HG02870 (cell line): ENCODE data around the gene SPEM1.

Experiments used
- ATAC-seq: cut with Tn5 transposase; IDR thresholded peaks from one replicate; pipeline ENCODE4 v1.9.1; 2021; ENCODE audit warnings: mild to moderate bottlenecking, moderate library complexity; ENCODE audit not compliant: unreplicated experiment

SPEM1 gene, protein sequence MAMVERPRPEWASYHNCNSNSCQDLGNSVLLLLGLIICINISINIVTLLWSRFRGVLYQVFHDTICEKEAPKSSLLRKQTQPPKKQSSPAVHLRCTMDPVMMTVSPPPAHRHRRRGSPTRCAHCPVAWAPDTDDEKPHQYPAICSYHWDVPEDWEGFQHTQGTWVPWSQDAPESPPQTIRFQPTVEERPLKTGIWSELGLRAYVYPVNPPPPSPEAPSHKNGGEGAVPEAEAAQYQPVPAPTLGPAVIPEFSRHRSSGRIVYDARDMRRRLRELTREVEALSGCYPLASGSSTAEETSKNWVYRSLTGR

DNA sequence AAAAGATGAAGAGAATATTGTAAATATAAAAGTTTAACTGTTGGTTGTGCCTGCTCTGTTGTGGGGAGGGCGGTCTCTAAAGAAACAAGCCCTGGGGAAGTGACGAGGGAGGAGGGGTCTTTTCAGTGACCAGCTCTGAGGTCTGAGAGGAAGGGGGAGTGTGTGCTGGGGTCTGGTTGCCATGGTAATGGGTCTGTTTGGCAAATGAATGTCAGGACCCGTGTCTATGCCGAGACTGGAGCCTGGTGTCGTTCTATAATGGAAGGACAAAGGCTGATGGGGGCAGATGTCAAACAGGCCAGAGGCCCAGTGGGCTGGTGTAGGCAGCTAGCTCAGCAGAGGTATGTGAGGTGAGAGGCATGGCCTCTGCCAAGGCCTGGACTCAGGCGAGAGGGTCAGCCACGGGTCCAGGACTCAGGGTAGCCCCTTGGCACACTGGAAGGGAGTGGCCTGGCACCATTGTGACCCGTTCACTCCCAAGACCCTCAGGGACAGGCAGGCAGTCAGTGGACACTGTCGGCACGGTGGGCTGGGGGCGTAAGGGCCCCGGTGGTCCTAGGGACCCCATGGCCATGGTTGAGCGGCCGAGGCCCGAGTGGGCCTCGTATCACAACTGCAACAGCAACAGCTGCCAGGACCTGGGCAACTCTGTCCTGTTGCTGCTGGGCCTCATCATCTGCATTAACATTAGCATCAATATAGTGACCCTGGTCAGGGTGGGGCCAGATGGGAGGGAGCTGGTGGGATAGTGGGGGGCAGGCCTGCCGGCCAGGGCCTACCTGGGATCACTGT, at the start of gene SPEM1:
TSS of gene SPEM1 (plus strand) at position 506 of the 792 bp plus-strand sequence. CDS start at position 567, 61 bp downstream.
- no peak for ATAC-seq

DNA sequence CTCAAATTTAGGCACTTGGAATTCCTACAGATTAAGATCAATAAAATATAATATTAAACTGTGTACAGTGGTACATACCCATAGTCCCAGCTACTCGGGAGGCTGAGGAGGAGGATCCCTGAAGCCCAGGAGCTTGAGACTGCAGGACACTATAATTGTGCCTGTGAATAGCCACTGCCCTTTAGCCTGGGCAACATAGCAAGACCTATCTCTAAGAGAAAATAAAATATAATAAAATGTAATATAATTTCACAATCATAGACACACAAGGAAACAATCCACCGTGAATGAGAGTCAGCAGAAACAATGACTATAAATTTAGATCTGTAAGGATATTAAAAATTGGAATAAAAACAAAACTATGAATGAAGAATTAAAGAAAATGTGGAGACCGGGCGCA, 49.3 kb upstream of the SPEM1 start:
- ATAC-seq, result no peak

DNA sequence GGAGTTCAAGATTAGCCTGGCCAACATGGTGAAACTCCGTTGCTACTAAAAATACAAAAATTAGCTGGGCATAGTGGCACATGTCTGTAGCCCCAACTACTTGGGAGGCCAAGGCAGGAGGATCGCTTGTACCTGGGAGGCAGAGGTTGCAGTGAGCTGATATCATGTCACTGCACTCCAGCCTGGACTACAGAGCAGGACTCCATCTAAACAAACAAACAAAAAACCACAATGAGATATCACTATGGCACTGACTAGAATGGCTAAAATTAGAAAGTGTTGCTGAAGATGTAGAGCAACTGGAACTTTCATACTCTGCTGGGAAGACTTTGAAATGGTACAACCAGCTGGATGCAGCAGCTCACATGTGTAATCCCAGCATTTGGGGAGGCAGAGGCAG, 45.8 kb upstream of the SPEM1 start:
- ATAC-seq, result no peak

DNA sequence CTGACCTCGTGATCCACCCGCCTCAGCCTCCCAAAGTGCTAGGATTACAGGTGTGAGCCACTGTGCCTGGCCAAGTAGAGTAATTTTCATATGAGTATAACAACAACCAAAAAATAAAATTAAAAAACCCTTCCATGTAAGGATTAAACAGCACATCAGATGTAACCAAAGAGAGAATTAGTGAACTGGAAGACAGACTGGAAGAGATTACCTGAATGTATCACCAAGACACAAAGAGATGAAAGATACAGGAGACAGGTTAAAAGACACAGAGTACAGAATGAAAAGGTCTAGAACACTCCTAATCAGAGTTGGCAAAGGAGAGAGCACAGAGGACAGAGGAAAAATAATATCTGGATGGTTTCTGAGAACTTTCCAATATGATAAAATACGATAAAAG, 41.0 kb upstream of the SPEM1 start:
- ATAC-seq, result no peak

DNA sequence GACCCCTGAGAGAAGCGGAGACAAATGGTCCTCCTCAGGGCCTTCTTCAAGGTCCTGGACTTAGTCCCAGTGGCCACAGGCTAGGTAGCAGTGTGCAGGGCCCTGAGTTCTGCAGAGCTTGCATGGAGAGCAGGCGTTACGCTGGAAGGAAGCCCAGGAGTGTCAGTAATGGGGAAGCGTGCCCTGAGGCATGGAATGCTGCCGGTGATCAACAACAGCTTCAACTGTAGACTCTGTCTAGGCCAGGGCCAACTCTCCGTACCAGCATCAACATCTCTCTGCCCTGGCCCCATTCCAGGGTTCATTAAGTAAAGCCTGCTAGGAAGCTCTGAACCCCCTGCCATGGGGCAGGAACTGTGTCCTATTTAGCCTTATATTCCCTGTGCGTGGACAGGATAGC, 39.8 kb upstream of the SPEM1 start:
- ATAC-seq, result no peak

DNA sequence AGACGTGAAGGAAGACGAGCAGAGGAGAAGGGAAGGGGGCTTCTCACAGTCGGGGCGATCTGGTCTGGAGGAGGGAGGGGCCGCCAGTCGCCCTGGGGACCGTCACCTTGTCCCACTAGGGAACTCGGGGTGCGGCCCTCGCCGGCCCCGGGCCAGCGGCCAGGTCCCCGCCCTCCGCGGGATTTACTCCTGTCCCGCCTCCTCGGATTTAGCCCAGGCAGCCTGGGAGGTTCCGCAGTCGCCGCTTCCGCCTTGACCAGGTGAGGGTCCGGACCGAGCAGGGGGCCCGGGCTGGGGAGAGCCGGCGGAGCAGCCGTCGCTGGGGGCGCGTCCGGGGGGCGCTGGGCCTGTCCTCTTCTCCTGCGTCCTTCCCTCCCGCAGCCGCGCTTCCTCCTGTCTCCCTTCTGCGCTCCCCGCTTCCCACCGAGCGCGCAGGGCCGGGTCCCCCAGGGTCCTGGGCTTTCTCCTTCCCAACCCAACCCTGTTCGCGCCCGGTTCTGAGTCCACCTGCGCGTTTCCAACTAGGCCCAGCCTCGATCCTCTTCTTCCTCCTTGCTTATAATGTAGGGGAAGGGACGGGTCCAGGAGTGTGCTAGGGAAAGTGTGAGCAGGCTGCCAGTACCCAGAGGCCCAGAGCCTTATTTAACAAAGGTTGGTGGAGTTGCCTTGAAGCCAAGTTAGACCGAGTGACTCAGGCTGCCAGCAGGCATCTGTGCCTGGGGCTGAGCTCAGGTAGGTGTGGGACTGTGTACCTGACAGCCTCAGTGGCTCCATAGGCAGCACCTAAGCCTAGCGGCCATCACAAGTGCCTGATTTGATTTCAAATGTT, 39.1 kb upstream of the SPEM1 start, which contains the start of gene TNK1:
TSS of gene TNK1 (plus strand) at position 235 of the 829 bp plus-strand sequence. CDS start 1,838 bp downstream, outside the sequence.
- no peak for ATAC-seq

DNA sequence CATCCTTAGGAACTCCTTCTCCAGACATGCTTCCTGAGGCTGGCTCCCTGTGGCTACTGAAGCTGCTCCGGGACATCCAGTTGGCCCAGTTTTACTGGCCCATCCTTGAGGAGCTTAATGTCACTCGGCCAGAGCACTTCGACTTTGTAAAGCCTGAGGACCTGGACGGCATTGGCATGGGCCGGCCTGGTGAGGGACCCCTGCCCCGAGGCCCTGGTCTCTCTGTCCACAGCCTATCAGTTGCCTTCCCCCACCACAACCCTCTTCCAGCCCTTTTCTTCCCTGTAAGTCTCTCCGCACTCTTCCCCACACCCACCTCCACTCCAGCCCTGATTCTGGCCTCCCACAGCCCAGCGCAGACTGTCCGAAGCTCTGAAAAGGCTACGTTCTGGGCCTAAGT, 37.2 kb upstream of the SPEM1 start:
- ATAC-seq, result no peak

DNA sequence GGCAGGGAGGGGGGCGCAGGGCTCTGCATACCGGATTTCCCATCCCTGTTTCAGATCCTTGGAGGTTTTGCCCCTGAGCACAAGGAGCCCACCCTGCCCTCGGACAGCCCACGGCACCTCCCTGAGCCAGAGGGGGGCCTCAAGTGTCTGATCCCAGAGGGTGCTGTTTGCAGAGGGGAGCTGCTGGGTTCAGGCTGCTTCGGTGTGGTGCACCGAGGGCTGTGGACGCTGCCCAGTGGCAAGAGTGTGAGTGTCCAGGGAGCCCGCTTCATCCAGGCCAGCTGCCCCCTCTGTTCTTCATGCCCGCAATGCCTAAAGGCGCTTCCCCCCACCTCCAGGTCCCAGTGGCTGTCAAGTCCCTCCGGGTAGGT, 36.8 kb upstream of the SPEM1 start:
- no peak for ATAC-seq

DNA sequence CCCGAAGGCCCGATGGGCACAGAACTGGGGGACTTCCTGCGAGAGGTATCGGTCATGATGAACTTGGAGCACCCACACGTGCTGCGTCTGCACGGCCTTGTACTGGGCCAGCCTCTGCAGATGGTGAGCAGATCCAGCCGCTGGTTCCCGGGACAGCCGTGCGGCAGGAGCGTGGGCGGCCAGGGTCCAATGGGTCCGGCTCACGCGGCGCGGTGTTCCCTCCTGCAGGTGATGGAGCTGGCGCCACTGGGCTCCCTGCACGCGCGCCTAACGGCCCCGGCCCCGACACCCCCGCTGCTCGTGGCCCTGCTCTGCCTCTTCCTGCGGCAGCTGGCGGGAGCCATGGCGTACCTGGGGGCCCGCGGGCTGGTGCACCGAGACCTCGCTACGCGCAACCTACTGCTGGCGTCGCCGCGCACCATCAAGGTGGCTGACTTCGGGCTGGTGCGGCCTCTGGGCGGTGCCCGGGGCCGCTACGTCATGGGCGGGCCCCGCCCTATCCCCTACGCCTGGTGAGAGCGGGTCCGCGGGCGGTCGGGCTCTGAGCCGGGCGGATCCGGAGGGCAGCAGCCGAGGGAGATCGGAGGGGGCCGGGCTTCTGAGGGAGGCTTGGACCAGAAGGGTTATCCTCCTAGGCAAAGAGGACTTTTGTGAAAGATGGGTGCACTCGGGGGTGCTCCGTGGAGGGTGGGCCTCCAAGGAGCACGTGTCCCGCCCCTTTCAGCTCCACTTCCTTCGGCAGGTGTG, 36.2 kb upstream of the SPEM1 start:
- no peak for ATAC-seq

DNA sequence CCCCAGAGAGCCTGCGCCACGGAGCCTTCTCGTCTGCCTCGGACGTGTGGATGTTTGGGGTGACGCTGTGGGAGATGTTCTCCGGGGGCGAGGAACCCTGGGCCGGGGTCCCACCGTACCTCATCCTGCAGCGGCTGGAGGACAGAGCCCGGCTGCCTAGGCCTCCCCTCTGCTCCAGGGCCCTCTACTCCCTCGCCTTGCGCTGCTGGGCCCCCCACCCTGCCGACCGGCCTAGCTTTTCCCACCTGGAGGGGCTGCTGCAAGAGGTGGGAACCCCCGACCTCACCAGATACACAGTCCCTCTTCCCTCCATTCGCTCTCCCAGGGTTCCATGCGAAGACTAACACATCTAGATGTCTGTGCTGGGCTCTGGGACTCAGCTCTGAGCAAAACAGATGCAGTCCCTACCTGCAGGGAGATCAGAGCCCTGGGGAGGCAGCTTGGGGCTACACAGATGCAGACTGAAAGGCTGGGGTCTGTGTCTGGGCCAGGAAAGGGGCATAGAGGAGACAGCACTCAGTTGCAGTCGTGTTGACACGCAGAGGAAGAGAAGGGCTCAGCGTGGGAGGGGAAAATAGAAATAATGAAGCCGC, 35.5 kb upstream of the SPEM1 start:
- no peak for ATAC-seq

DNA sequence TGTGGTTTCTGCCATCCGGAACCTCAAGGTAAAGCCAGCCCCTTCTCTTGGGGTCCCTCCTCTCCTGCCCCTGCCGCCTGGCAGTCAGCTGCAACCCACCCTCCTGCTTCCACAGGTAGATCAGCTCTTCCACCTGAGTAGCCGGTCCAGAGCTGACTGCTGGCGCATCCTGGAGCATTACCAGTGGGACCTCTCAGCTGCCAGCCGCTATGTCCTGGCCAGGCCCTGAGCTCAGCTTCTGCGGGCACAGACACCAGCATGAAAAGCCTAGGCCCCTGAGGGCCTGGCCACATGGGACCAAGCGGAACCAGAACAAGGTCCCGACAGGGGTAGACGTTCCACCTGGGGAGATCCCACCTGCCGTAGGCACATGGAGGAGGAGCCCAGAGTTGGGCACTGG, 31.3 kb upstream of the SPEM1 start:
- ATAC-seq, result no peak

DNA sequence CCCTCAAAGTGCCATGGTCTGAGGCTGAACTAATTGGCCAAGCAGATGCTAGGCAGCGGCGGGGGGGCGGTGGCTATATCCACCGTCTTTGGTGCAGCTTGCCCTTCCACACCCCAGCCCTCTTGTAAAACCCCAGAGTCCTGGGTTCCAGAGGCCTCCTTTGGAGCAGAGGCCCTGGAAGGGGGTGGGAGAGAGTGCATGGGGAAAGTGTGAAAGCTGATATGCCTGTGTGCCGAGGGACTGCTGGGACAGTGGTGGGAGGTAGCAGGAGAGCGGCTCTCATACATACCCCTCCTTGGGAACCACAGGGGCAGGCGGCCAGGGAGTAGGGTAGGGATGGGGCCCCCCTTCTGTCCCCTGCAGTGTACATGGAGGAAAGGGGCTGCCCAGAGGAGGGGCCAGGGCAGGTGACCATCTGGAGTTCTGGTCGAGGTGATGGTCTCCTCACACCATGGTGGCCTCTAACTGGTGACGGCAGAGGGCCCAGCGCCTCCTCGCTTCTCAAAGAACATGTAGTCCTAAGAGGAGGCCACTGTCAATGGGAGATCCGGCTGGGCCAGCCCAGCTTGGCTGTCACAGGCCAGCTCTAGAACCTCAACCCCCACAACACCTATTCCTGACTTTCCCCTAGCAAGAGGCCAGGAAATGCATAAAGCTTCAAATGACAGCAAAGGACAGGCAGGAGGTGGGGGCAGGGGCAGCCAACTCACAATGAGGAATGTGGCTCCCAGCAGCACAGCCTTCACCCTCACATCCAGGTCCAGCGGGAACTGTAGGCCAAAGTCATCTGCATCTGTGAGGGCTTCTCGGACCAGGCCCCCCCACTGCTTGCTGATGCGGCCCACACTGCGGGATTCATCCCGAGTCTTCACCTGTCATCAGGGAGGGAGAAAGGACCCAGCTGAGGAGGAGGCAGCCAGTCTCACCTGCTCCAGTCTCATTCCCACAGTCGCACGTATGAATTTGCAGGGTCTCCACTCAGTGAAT, 29.9 kb upstream of the SPEM1 start:
- no peak for ATAC-seq

DNA sequence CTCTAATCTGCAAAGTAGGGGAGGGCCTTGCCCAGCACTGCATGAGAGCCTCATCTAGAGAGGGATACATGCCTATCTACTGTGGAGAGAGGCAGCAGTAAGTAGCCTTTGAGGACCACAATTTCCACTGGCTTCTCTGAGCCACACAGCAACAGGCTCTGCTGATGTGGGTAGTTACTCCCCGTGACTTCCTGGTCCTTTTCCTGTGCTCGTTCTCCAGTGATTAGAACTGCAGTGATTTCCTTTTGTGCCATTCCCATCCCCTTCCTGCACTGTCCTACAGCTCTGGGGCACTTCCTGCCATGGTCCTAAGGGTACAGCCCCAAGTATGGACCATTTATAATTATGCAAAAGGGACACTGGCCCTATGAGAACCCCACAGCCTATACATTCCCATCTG, 28.8 kb upstream of the SPEM1 start:
- no peak for ATAC-seq

DNA sequence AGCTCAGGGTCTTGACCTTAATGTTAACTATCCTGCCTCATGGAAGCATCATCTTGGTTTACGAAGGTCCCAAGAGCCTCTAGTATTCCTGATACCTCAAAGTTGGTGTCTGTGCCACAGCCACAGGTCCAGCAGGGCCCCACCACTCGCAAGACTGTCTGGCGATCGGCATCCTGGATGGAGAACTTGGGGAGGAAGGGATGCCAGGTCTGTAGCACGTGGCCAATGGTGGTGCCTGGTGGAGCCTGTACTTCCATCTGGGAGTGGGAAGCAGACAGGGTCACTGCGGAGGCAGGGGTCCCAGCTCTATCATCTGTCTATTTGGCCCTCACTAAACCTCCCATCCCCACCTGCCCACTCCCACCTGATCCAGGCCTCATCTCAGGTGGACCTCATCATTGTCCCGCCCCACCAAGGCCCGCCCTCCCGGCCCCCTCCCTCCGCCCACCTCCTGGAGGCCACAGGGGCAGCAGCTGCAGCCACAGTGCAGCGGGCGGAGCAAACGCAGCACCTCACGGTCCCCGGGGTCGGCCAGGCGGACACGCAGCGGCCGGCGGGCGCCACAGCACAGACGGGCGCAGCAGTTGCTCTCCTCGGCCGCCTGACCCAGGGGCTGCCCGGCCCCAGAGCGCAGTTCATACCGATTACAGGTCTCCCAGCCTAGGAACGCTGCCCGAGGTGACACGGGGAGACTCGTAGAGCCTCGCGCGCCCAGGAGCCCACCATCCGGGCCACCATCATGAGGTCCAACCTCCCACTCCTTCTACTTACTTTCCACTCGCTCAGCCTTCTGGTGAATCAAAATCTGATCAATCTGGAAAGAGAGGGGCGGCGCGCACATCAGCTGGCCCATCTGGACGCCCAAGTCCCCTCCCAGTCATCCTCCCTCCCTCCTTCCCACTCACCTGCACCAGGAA, 27.2 kb upstream of the SPEM1 start:
- ATAC-seq, result no peak

DNA sequence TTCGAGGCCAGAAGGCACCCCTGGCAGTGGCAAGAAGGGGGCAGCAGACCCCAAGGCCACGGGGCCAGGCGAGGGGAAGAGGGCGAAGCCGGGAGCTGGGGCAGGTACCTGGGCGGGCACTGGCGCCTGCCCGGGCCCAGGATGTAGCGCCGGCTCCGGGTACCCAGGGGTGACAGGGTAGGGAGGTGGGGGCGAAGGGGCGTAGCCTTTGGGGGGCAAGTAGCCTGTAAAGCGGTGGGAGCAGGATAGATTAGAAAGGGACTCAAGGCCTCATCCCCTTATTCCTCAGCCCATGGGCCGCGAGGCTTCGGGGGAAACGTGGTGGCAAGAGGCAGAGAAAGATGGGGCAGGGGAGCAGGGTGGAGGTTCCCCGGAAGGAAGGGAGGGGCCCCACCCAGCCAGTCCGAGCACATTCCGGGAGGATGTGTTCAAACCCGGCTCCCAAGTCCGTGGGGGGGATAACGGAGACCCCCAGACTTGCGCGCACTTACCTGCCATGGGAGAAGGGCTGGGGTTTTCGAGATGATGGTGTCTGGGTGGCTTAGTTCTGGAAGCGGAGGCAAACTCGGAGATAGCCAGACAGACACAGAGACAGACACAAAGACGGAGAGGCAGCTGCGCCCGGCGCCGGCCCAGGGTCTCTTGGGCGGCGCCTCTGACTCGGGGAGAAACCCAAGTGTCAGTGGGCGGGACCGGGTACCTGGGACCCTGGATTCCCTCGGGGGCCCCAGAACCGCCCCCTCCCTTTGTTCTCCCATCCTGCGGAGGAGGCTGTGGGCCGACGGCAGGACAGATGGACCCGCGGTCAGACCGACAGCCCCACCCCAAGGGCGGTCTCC, 26.3 kb upstream of the SPEM1 start:
- peak; percentile 34 for ATAC-seq

DNA sequence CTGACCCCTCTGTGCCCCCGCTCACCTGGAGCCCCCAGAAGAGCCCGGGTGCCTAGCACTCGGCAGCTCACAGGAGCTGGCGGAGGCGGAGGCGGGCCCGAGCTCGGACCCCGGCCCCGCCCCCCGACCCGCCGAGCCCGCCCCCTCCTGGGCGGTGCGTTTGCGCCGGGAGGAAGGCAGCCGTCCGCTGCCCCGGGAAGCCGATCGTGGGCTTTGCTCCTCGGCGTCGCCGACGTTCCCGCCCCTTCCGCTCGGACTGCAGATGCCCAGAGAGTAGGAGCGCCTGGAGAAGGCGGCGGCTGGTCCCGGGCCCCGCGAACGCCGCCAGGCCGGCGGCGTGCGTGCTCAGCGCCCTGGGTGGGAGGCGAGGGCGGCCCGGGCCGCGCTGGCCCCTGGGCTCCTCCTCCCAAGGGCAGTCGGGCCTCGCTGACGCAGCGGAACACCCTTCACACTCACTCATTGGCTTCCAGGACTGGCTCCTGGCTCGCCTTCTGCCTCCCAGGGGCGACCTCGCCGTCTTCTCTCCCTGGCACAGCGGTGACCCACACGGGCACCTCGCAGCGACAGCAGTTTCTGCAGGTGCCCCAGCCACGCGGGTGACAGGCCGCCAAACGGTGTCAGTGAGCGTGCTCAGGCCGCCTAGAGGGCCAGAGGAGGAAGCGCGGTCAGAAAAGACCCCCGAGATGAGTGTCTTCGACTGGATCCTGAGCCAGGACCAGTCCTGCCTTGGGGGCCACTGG, 25.5 kb upstream of the SPEM1 start, which contains the start of gene PLSCR3:
TSS of gene PLSCR3 (minus strand) at position 74 of the 740 bp plus-strand sequence. CDS start 415 bp downstream, outside the sequence.
- ATAC-seq, result peak; percentile 71
